Left ventricle myocardium inferior (tissue), 1 donor: ENCODE results near the gene LBX2. TPM values are rescaled to one million over a fixed set of nuclear protein-coding genes. Genes with fewer than 3 reads are reported as not detected.

Experiments
- DNase-seq: peaks from one replicate; pipeline ENCODE4 v3.0.0-alpha.2; 2020
- H3K27ac ChIP-seq: fragments of 200-600 bp; replicated peaks from 2 replicates; pipeline ENCODE4 v1.8.0; 2021
- H3K27me3 ChIP-seq: fragments of 200-600 bp; 2 replicates; pipeline ENCODE4 v1.8.0; 2021; ENCODE audit warnings: low read depth
- H3K36me3 ChIP-seq: fragments of 200-600 bp; 2 replicates; pipeline ENCODE4 v1.8.0; 2021
- H3K4me1 ChIP-seq: fragments of 200-600 bp; 2 replicates; pipeline ENCODE4 v1.8.0; 2021
- H3K4me3 ChIP-seq: fragments of 200-600 bp; 2 replicates; pipeline ENCODE4 v1.8.0; 2021; ENCODE audit warnings: mild to moderate bottlenecking, moderate library complexity
- H3K9me3 ChIP-seq: fragments of 200-600 bp; replicated peaks from 2 replicates; pipeline ENCODE4 v1.8.0; 2021
- CTCF ChIP-seq: fragments of 200-600 bp; IDR thresholded peaks from 2 replicates; pipeline ENCODE4 v1.8.0; 2021; ENCODE audit warnings: antibody characterized with exemption, mild to moderate bottlenecking, borderline replicate concordance
- intact Hi-C: fragments of 100-400 bp; cut with micrococcal nuclease; formaldehyde crosslinking; loops from one replicate; pipeline ENCODE4 v1.11.0; 2022
- total RNA-seq: library from RNA; stranded (reverse); fragmentation: NEBNext Ultra II Directional; extraction: Animal tissue kit (Norgen Biotek cat#: 25700); gene quantifications from one replicate; pipeline ENCODE4 v1.2.1, GENCODE V29; 2021
- donor health status: DM: no; HTN: yes; CAD: no; lungs with severe emphysema.

LBX2 gene
- total RNA-seq, 1 donor from 2014 or later = 0.25 TPM

GRCh38 chr2:74515981-74516633 is 16.7 kb upstream of the LBX2 start:
- no peak for TF ChIP-seq CTCF
- Histone ChIP-seq H3K4me3 (peak overlapping the region; percentile 64), H3K36me3 (no peaks in the 10 kb centered on the region), H3K27me3 (peaks cover 100% of the 10 kb centered on the region), H3K27ac (no peak overlapping the region), H3K4me1 (peaks cover 35% of the 10 kb centered on the region), H3K9me3 (no peaks in the 10 kb centered on the region)
- intact Hi-C loops = no loop called here
- DNase-seq = peak; percentile 75

- Histone ChIP-seq H3K9me3 (no peaks in the 10 kb centered on the region), H3K36me3 (no peaks in the 10 kb centered on the region), H3K4me3 (peak overlapping the region; percentile 64), H3K27me3 (peaks cover 100% of the 10 kb centered on the region), H3K27ac (no peak overlapping the region), H3K4me1 (peaks cover 35% of the 10 kb centered on the region)
- no peak for TF ChIP-seq CTCF
- DNase-seq = no peak
- intact Hi-C loops = no loop called here
Observed at GRCh38 chr2:74515271-74515980, 16.0 kb upstream of the LBX2 start.

GRCh38 chr2:74514368-74515270 is 15.2 kb upstream of the LBX2 start, which contains the start of gene TLX2:
TLX2 (plus strand) TSS chr2:74514450; CDS start chr2:74514807, 357 bp downstream.
- no peak for TF ChIP-seq CTCF
- Histone ChIP-seq H3K4me1 (peaks cover 35% of the 10 kb centered on the region), H3K27me3 (peaks cover 100% of the 10 kb centered on the region), H3K9me3 (no peaks in the 10 kb centered on the region), H3K36me3 (no peaks in the 10 kb centered on the region), H3K4me3 (peak within 1 kb of the TSS; percentile 29), H3K27ac (no peak within 1 kb of the TSS)
- no peak for DNase-seq
- intact Hi-C loops = no loop called here

GRCh38 chr2:74513605-74514367 is 14.4 kb upstream of the LBX2 start:
- Histone ChIP-seq H3K27me3 (peaks cover 100% of the 10 kb centered on the region), H3K27ac (no peak overlapping the region), H3K36me3 (no peaks in the 10 kb centered on the region), H3K4me3 (peak overlapping the region; percentile 29), H3K4me1 (peaks cover 35% of the 10 kb centered on the region), H3K9me3 (no peaks in the 10 kb centered on the region)
- TF ChIP-seq CTCF = no peak
- intact Hi-C loops = no loop called here
- DNase-seq = no peak
